Adrenal gland (tissue), 12 donors: ENCODE data around the gene B3GNT2. TPM values are rescaled to one million over a fixed set of nuclear protein-coding genes. Genes with fewer than 3 reads are reported as not detected.

Experiments
- DNase-seq, 7 donors: peaks; one replicate each; pipeline ENCODE4 v3.0.0-alpha.2; 2019 to 2020
- H3K27ac ChIP-seq, 5 donors: fragments of 200-600 bp; sonication (generic) in 4 of 5; 1 replicate in 3 of 5; 2 replicates in 2 of 5; pipeline versions ENCODE4 v1.5.1 to v1.8.0; 2016 to 2020; ENCODE audit warnings: mild to moderate bottlenecking in 1 of 5
- H3K27me3 ChIP-seq: fragments of 200-600 bp; 2 replicates; pipeline ENCODE4 v1.8.0; 2021
- H3K36me3 ChIP-seq, 2 donors: fragments of 200-600 bp; replicated peaks in 1 of 2; 1 replicate in 1 of 2; 2 replicates in 1 of 2; pipeline versions ENCODE4 v1.5.1 to v1.8.0; 2018 to 2022
- H3K4me1 ChIP-seq, 2 donors: fragments of 200-600 bp; replicated peaks in 1 of 2; 1 replicate in 1 of 2; 2 replicates in 1 of 2; pipeline versions ENCODE4 v1.5.1 to v1.8.0; 2018 to 2021
- H3K4me3 ChIP-seq, 4 donors: fragments of 200-600 bp; sonication (generic) in 3 of 4; one replicate each; pipeline ENCODE4 v1.5.1; 2016 to 2018
- H3K9me3 ChIP-seq, 3 donors: fragments of 200-600 bp; sonication (generic) in 1 of 3; replicated peaks in 1 of 3; 1 replicate in 2 of 3; 2 replicates in 1 of 3; pipeline versions ENCODE4 v1.5.1 to v1.8.0; 2016 to 2021
- CTCF ChIP-seq, 6 experiments: fragments of 450-650 bp in 4 of 6; fragments of 200-600 bp in 2 of 6; sonication (generic) in 1 of 6; IDR thresholded peaks; 1 replicate in 5 of 6; 2 replicates in 1 of 6; pipeline versions ENCODE4 v1.5.1 to v1.8.0; 2016 to 2021; ENCODE audit warnings: antibody characterized with exemption in 6 of 6, mild to moderate bottlenecking in 2 of 6, moderate library complexity in 1 of 6
- POLR2A ChIP-seq, 2 donors: fragments of 450-650 bp; IDR thresholded peaks; one replicate each; pipeline ENCODE4 v1.6.1; 2017; ENCODE audit warnings: antibody characterized with exemption in 2 of 2, mild to moderate bottlenecking in 2 of 2, moderate library complexity in 1 of 2
- WGBS, 4 donors: extraction: QIAGEN DNeasy Blood & Tissue Kit in 2 of 4; methylation state at CpG; one replicate each; pipeline versions ENCODE4 v1.1.5 to v1.1.7; 2013 to 2017; 5-methylcytosine and 5-hydroxymethylcytosine counted together
- intact Hi-C, 2 donors: fragments of 100-400 bp; cut with DNase I; formaldehyde crosslinking; loops; one replicate each; pipeline versions ENCODE4 v1.14.1 to v1.15.0; 2022 to 2023
- polyA plus RNA-seq, 3 donors: library from polyadenylated mRNA; stranded (reverse); fragments of 200-250 nt in 2 of 3; fragments of 350-450 nt in 1 of 3; fragmentation: Illumina TruSeq in 1 of 3; extraction: RNeasy Lipid Tissue Mini Kit (QIAGEN cat#74804) in 1 of 3; gene quantifications; one replicate each; pipeline ENCODE4 v1.2.3, GENCODE V29; 2013 to 2014
- total RNA-seq, 9 donors: library from RNA; depleted of rRNA in 4 of 9; stranded (reverse); fragments of >200 nt in 4 of 9; fragments of 120-200 nt in 1 of 9; fragmentation: NEBNext Ultra II Directional in 1 of 9; extraction: Animal tissue kit (Norgen Biotek cat#: 25700) in 1 of 9; gene quantifications; one replicate each; pipeline versions ENCODE4 v1.1.0 to v1.2.4, GENCODE V29; 2013 to 2023
- donor health status: healthy with polysubstance abuse.
- donor health status: Bipolar disorder and iron deficiency.
- donor health status: DM: yes; HTN: yes; CAD: no.
- donor health status: DM: no; HTN: no; CAD: no.
- donor health status: DM: no; HTN: no; CAD: no.
- donor health status: DM: yes; HTN: yes; CAD: no.

Gene B3GNT2
- total and polyA plus RNA-seq, 12 donors: 7.1 to 40.0 (median 18.4) TPM

- Histone ChIP-seq H3K4me1 (peaks cover 39 to 53% of the 10 kb centered on the region in 2 donors), H3K4me3 (no peak overlapping the region), H3K27me3 (no peaks in the 10 kb centered on the region), H3K36me3 (peaks cover 0 to 6% of the 10 kb centered on the region in 2 donors), H3K9me3 (no peaks in the 10 kb centered on the region), H3K27ac (peak overlapping the region in 1 of 5 donors; percentile 57)
- TF ChIP-seq CTCF (IDR thresholded peaks at IDR 0.05): no peak
- TF ChIP-seq POLR2A (IDR thresholded peaks at IDR 0.05): no peak
- 19 to 29% (median 23%) methylated on average over 1 of the region's 1 CpG for WGBS, 4 donors
- intact Hi-C loops: no loop called here
- DNase-seq: peak in 1 of 7 donors; percentile 39
Measured at GRCh38 chr2:62221141-62221540, 25.2 kb downstream of the B3GNT2 start.

GRCh38 chr2:62222171-62222570 lies 26.3 kb downstream of the B3GNT2 start:
- WGBS, 4 donors: 88 to 93% (median 91%) methylated on average over 11 to 12 of the region's 12 CpGs
- no peaks in the 10 kb centered on the region for H3K9me3 ChIP-seq
- H3K27ac ChIP-seq: no peak overlapping the region
- H3K27me3 ChIP-seq: no peaks in the 10 kb centered on the region
- peaks cover 29 to 43% of the 10 kb centered on the region in 2 donors for H3K4me1 ChIP-seq
- no peak for TF ChIP-seq POLR2A (IDR thresholded peaks at IDR 0.05)
- TF ChIP-seq CTCF (IDR thresholded peaks at IDR 0.05): no peak
- peaks cover 0 to 6% of the 10 kb centered on the region in 2 donors for H3K36me3 ChIP-seq
- no peak for DNase-seq
- intact Hi-C loops: no loop called here
- no peak overlapping the region for H3K4me3 ChIP-seq

GRCh38 chr2:62222674-62223073 lies 26.8 kb downstream of the B3GNT2 start:
- Histone ChIP-seq H3K36me3 (peaks cover 0 to 6% of the 10 kb centered on the region in 2 donors), H3K4me1 (peaks cover 24 to 38% of the 10 kb centered on the region in 2 donors), H3K27me3 (no peaks in the 10 kb centered on the region), H3K27ac (no peak overlapping the region), H3K4me3 (no peak overlapping the region), H3K9me3 (no peaks in the 10 kb centered on the region)
- intact Hi-C loops: no loop called here
- WGBS, 4 donors: 91 to 96% (median 93%) methylated on average over 8 of the region's 8 CpGs
- DNase-seq: no peak
- no peak for TF ChIP-seq CTCF (IDR thresholded peaks at IDR 0.05)
- TF ChIP-seq POLR2A (IDR thresholded peaks at IDR 0.05): no peak

DNA sequence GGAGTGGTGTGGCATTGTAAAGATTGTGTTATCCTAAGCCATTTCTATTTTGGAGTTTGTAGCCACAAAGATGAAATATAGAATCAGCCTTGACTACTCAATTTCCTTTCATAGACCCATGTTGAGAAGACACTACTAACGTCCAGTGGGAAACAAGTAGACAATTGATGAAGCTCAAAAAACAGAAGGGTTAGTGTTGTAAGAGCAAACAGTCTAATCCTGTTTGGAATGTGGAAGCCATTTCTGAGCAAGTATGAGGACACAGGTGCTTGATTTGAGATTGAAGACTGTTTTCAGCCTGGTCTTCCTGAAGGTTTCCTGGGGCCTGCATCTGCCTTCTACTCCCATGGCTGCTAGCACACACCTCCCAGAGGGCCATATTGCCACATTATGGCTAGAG lies 29.1 kb downstream of the B3GNT2 start:
- no peaks in the 10 kb centered on the region for H3K9me3 ChIP-seq
- H3K27ac ChIP-seq: no peak overlapping the region
- WGBS, 4 donors: 61 to 81% (median 65%) methylated on average over 1 of the region's 1 CpG

More for the DNA sequence above, 29.1 kb downstream of the B3GNT2 start:
- no peak overlapping the region for H3K4me3 ChIP-seq
- H3K27me3 ChIP-seq: no peaks in the 10 kb centered on the region
- intact Hi-C loops: no loop called here
- peaks cover 0 to 6% of the 10 kb centered on the region in 2 donors for H3K36me3 ChIP-seq
- DNase-seq: no peak
- peaks cover 7 to 20% of the 10 kb centered on the region in 2 donors for H3K4me1 ChIP-seq
- TF ChIP-seq CTCF (IDR thresholded peaks at IDR 0.05) (no peak), POLR2A (IDR thresholded peaks at IDR 0.05) (no peak)
